K562 (cell line): Measurements from ENCODE around the gene MASTL. TPM values are rescaled to one million over a fixed set of nuclear protein-coding genes. Genes with fewer than 3 reads are reported as not detected.

Experiments used
- BRF1 ChIP-seq: IDR thresholded peaks from 3 replicates; pipeline ENCODE4 v1.6.1; 2011; ENCODE audit warnings: borderline replicate concordance, mild to moderate bottlenecking; ENCODE audit not compliant: insufficient read length; ENCODE audit errors: extremely low read depth
- CAMTA2 ChIP-seq: fragments of 250-450 bp; sonication (Bioruptor Pico); conservative IDR thresholded peaks from 2 replicates; pipeline ENCODE4 v1.5.1; 2022
- GTF2E2 ChIP-seq: fragments of 200-800 bp; sonication (Bioruptor generic); IDR thresholded peaks from 2 replicates; pipeline ENCODE4 v1.6.1; 2016; ENCODE audit warnings: missing genetic modification characterization, missing compliant biosample characterization
- HLTF ChIP-seq: fragments of 450-650 bp; IDR thresholded peaks from 2 replicates; pipeline ENCODE4 v1.6.1; 2016
- KDM2B ChIP-seq: fragments of 250-450 bp; sonication (Bioruptor Pico); IDR thresholded peaks from 2 replicates; pipeline ENCODE4 v1.8.0; 2021; ENCODE audit warnings: mild to moderate bottlenecking, moderate library complexity
- MTA3 ChIP-seq: fragments of 450-650 bp; formaldehyde crosslinking; IDR thresholded peaks from 2 replicates; pipeline ENCODE4 v1.6.1; 2017; ENCODE audit warnings: mild to moderate bottlenecking, borderline replicate concordance
- NCOA1 ChIP-seq: fragments of 450-650 bp; IDR thresholded peaks from 2 replicates; pipeline ENCODE4 v1.6.1; 2016; ENCODE audit warnings: low read depth
- NRF1 ChIP-seq, 2 experiments: fragments of 450-650 bp; IDR thresholded peaks in 1 of 2; conservative IDR thresholded peaks in 1 of 2; 2 replicates each; pipeline ENCODE4 v1.6.1; 2014; ENCODE audit warnings: mild to moderate bottlenecking in 2 of 2
- PHB2 ChIP-seq: fragments of 450-650 bp; IDR thresholded peaks from 2 replicates; pipeline ENCODE4 v1.6.1; 2017; ENCODE audit warnings: low read depth
- PHF20 ChIP-seq: fragments of 450-650 bp; IDR thresholded peaks from 2 replicates; pipeline ENCODE4 v1.6.1; 2018; ENCODE audit not compliant: partially characterized antibody
- PML ChIP-seq: IDR thresholded peaks from 2 replicates; pipeline ENCODE4 v1.6.1; 2012; ENCODE audit warnings: low read length, inconsistent platforms
- SMAD4 ChIP-seq: fragments of 250-450 bp; sonication (Bioruptor Pico); conservative IDR thresholded peaks from 2 replicates; pipeline ENCODE4 v1.8.0; 2021; ENCODE audit warnings: inconsistent platforms, mild to moderate bottlenecking, moderate library complexity
- SMARCA4 ChIP-seq: fragments of 450-650 bp; IDR thresholded peaks from 2 replicates; pipeline ENCODE4 v1.6.1; 2016
- SRSF1 ChIP-seq: fragments of 200-400 bp; formaldehyde crosslinking; IDR thresholded peaks from 2 replicates; pipeline ENCODE4 v1.6.1; 2017; ENCODE audit warnings: mild to moderate bottlenecking, low read depth, low read length, moderate library complexity
- U2AF1 ChIP-seq: fragments of 200-400 bp; formaldehyde crosslinking; optimal IDR thresholded peaks from 2 replicates; pipeline ENCODE3; 2017; ENCODE audit warnings: mild to moderate bottlenecking, low read depth, low read length, moderate library complexity
- ZFX ChIP-seq: sonication (generic); formaldehyde crosslinking; IDR thresholded peaks from 2 replicates; pipeline ENCODE4 v1.8.0; 2022; ENCODE audit warnings: mild to moderate bottlenecking, missing genetic modification reagents, moderate library complexity
- ZMIZ1 ChIP-seq, 2 experiments: fragments of 150-350 bp in 1 of 2; IDR thresholded peaks; 2 replicates each; pipeline ENCODE4 v1.6.1; 2012 to 2016; ENCODE audit warnings: low read depth in 2 of 2, low read length in 2 of 2, mild to moderate bottlenecking in 1 of 2, moderate library complexity in 1 of 2
- ZNF133 ChIP-seq: fragments of 250-450 bp; sonication (Bioruptor Pico); IDR thresholded peaks from 2 replicates; pipeline ENCODE4 v1.4.0; 2020; ENCODE audit warnings: mild to moderate bottlenecking
- ZNF232 ChIP-seq: sonication (generic); formaldehyde crosslinking; IDR thresholded peaks from 2 replicates; pipeline ENCODE4 v1.8.0; 2022; ENCODE audit warnings: mild to moderate bottlenecking, missing genetic modification reagents
- ZNF277 ChIP-seq: fragments of 250-450 bp; sonication (Bioruptor Pico); IDR thresholded peaks from 2 replicates; pipeline ENCODE4 v1.8.0; 2022; ENCODE audit warnings: inconsistent platforms, mild to moderate bottlenecking, moderate library complexity, borderline replicate concordance
- ZNF79 ChIP-seq: fragments of 250-450 bp; sonication (Bioruptor Pico); IDR thresholded peaks from 2 replicates; pipeline ENCODE4 v1.4.0; 2020; ENCODE audit warnings: low read depth, mild to moderate bottlenecking, moderate library complexity
- polyA plus RNA-seq, 8 experiments: library from polyadenylated mRNA; depleted of rRNA in 4 of 8; stranded (reverse) in 5 of 8; unstranded in 3 of 8; fragments of >200 nt; fragmentation: Nextera tagmentation in 2 of 8; fragmentation: Illumina TruSeq in 1 of 8; extraction: Ambion mirVana in 2 of 8; extraction: Trizol in 1 of 8; gene quantifications; 2 replicates each; pipeline versions ENCODE4 v1.2.1 to v1.2.3, GENCODE V29; 2011 to 2014; ENCODE audit warnings: inconsistent platforms in 1 of 8, missing spikeins in 1 of 8
- total RNA-seq, 7 experiments: library from RNA; depleted of rRNA in 6 of 7; stranded (reverse); fragments of >200 nt in 6 of 7; fragmentation: Illumina TruSeq in 2 of 7; extraction: Trizol in 2 of 7; gene quantifications; 2 replicates each; pipeline versions ENCODE4 v1.2.1 to v1.2.3, GENCODE V29; 2011 to 2021; ENCODE audit warnings: low replicate concordance in 1 of 7
- TF ChIP-seq, protein P1 (sequence below): sonication (generic); formaldehyde crosslinking; IDR thresholded peaks from 2 replicates; pipeline ENCODE4 v1.8.0; 2022; ENCODE audit warnings: mild to moderate bottlenecking, missing genetic modification reagents
- TF ChIP-seq, protein P2 (sequence below): fragments of 250-450 bp; sonication (Bioruptor Pico); IDR thresholded peaks from 2 replicates; pipeline ENCODE4 v1.5.0; 2022; ENCODE audit warnings: mild to moderate bottlenecking

Gene MASTL
- total and polyA plus RNA-seq, 9 of the 15 experiments (the other 6 are each of a cell fraction or from before 2014, with no cell fraction given): 6.8 to 29.9 (median 23.1) TPM

- TF ChIP-seq, protein P1, sequence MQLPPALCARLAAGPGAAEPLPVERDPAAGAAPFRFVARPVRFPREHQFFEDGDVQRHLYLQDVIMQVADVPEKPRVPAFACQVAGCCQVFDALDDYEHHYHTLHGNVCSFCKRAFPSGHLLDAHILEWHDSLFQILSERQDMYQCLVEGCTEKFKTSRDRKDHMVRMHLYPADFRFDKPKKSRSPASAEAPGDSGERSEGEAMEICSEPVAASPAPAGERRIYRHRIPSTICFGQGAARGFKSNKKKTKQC (CRISPR knock-in tag): peak; percentile 21; the same call in 1 of the 2 replicates
- TF ChIP-seq ZNF133 (CRISPR knock-in tag): no peak
- no peak for TF ChIP-seq SMARCA4
- no peak for TF ChIP-seq SRSF1
- TF ChIP-seq NCOA1: no peak; the same call in 1 of the 2 replicates
- TF ChIP-seq PHB2: no peak
- TF ChIP-seq NRF1 (conservative IDR thresholded peaks at IDR 0.05 in 1 of 2, IDR thresholded peaks at IDR 0.05 in 1 of 2): peak; percentile 88 to 91
- no peak for TF ChIP-seq BRF1
- TF ChIP-seq SMAD4: no peak; the same call in 1 of the 2 replicates
- no peak for TF ChIP-seq ZNF277 (CRISPR knock-in tag)
- peak in 1 of 2 experiments; percentile 50; a peak in 1 of 4 replicates for TF ChIP-seq ZMIZ1 (IDR thresholded peaks at IDR 0.05; ENCODE audit: low read depth in 2 of 2, low read length in 2 of 2)
- no peak; the same call in 1 of the 2 replicates for TF ChIP-seq GTF2E2 (tag)
- TF ChIP-seq ZFX (CRISPR knock-in tag): peak; percentile 65
- TF ChIP-seq HLTF: no peak
- TF ChIP-seq U2AF1: no peak
- TF ChIP-seq CAMTA2 (CRISPR knock-in tag): no peak
- TF ChIP-seq, protein P2, sequence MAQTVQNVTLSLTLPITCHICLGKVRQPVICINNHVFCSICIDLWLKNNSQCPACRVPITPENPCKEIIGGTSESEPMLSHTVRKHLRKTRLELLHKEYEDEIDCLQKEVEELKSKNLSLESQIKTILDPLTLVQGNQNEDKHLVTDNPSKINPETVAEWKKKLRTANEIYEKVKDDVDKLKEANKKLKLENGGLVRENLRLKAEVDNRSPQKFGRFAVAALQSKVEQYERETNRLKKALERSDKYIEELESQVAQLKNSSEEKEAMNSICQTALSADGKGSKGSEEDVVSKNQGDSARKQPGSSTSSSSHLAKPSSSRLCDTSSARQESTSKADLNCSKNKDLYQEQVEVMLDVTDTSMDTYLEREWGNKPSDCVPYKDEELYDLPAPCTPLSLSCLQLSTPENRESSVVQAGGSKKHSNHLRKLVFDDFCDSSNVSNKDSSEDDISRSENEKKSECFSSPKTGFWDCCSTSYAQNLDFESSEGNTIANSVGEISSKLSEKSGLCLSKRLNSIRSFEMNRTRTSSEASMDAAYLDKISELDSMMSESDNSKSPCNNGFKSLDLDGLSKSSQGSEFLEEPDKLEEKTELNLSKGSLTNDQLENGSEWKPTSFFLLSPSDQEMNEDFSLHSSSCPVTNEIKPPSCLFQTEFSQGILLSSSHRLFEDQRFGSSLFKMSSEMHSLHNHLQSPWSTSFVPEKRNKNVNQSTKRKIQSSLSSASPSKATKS (CRISPR knock-in tag): no peak
- no peak; the same call in none of the 2 replicates for TF ChIP-seq PML
- no peak for TF ChIP-seq ZNF79 (CRISPR knock-in tag)
- TF ChIP-seq ZNF232 (CRISPR knock-in tag): no peak
- peak; percentile 35 for TF ChIP-seq PHF20
- TF ChIP-seq KDM2B (CRISPR knock-in tag): no peak
- TF ChIP-seq MTA3: peak; percentile 86
These were observed at the start of gene MASTL (continued) for GRCh38 chr10:27155066-27155754.
